ENCODE measurements around the gene FBP1.
"Not testable (repeated sequence)": the region's sequence is repeated elsewhere in the genome, so short reads cannot be mapped to it uniquely, and the experiment has no call there.

The FBP1 gene

DNA sequence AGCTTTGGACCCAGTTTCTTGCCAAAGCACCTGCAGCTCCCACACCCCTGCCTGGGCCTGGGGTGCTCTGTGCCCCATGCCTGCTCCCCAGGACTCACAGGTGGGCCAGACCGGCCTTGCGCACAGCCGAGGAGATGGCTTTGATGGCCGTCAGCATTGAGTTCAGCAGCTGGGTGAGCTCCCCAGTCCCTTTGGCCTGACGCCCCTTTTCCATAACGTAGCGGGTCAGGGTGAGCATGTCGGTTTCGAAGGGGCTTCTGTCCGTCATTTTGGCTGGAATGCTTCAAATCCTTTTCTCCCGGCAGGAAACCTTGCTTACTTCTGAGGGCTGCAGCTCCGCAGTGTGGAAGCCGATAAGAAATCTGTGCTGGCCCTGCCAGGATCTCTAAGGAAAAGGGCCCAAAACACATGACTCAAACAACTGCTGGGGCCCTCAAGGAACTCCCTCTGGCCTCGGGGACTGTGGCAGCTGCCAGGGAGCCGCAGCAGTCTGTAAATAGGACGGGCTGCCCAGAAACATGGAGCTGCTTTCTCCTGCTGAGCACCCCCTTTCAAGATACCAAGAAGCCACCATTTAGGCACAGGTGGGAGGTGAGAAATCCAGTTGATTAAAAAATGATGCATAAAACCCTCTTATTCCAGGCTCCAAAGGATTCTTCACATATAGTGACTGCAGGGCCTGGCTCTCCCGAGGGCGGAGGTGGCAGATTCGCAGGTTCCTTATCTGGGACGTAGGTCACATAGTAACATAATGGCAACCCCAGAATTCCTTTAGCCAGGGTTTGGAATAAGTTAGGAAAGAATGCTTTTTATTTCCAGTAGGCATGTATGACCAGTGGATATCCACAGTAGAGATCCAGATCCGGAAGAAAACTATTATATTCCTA is 45.6 kb downstream of the FBP1 start, which contains the start of gene FBP2:
TSS of gene FBP2 (minus strand) at position 366 of the 887 bp plus-strand sequence. CDS start at position 268, 98 bp downstream.
- TF ChIP-seq, protein P1, sequence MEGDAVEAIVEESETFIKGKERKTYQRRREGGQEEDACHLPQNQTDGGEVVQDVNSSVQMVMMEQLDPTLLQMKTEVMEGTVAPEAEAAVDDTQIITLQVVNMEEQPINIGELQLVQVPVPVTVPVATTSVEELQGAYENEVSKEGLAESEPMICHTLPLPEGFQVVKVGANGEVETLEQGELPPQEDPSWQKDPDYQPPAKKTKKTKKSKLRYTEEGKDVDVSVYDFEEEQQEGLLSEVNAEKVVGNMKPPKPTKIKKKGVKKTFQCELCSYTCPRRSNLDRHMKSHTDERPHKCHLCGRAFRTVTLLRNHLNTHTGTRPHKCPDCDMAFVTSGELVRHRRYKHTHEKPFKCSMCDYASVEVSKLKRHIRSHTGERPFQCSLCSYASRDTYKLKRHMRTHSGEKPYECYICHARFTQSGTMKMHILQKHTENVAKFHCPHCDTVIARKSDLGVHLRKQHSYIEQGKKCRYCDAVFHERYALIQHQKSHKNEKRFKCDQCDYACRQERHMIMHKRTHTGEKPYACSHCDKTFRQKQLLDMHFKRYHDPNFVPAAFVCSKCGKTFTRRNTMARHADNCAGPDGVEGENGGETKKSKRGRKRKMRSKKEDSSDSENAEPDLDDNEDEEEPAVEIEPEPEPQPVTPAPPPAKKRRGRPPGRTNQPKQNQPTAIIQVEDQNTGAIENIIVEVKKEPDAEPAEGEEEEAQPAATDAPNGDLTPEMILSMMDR (conservative IDR thresholded peaks at IDR 0.05; ENCODE audit: low read depth, low read length) = no peak
- no peak for DNase-seq (ENCODE audit: low read depth)
- H3K4me3 ChIP-seq (ENCODE audit: low read depth, low read length) = no peak within 1 kb of the TSS

DNA sequence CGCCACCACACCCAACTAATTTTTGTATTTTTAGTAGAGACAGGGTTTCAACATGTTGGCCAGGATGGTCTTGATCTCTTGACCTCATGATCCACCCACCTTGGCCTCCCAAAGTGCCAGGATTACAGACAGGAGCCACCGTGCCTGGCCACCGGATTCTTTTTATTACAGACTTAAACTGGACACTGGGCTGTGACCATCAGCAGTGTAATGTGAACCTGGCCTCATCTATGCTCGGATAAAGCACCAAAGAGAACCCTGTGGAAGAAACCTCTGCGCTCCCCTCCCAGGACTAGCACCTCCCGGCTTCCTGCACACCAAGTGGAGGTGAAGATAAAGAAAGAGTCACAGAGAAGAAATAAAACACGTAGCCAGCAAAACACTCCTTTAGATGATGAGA is 46.6 kb downstream of the FBP1 start:
- not testable (repeated sequence) for H3K4me3 ChIP-seq (ENCODE audit: low read depth, low read length); DNase-seq (ENCODE audit: low read depth)

DNA sequence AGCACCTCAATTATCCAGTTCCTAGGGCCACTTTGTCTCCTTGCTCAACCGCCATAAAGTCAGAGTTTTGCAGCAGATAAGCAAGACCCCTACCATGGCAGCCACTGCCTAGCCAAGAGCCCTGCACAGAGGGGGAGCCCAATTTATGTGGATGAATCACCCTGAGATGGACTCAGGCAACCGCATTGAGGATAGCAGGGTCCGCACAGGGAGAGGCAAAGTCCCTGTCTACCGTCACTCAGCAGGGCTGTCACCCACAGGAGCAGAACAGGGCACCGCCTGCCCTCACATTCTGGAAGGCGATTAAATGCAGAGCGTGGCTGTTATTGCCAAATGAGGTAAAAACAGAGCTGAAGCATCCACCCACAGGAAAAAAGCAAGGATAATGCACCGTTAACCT is 47.4 kb downstream of the FBP1 start:
- TF ChIP-seq, protein P1 (conservative IDR thresholded peaks at IDR 0.05; ENCODE audit: low read depth, low read length) = no peak
- DNase-seq (ENCODE audit: low read depth) = no peak
- no peak overlapping the region for H3K4me3 ChIP-seq (ENCODE audit: low read depth, low read length)

DNA sequence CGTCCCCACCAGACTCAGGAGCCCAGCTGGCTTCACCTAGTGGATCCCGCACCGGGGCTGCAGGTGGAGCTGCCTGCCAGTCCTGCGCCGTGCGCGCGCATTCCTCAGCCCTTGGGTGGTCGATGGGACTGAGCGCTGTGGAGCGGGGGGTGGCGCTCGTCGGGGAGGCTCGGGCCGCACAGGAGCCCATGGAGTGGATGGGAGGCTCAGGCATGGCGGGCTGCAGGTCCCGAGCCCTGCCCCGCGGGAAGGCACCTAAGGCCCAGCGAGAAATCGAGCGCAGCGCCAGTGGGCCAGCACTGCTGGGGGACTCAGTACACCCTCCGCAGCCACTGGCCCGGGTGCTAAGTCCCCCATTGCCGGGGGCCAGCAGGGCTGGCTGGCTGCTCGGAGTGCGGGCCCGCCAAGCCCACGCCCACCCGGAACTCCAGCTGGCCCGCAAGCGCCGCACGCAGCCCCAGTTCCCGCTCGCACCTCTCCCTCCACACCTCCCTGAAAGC is 48.2 kb downstream of the FBP1 start:
- DNase-seq (ENCODE audit: low read depth); H3K4me3 ChIP-seq (ENCODE audit: low read depth, low read length): not testable (repeated sequence)

DNA sequence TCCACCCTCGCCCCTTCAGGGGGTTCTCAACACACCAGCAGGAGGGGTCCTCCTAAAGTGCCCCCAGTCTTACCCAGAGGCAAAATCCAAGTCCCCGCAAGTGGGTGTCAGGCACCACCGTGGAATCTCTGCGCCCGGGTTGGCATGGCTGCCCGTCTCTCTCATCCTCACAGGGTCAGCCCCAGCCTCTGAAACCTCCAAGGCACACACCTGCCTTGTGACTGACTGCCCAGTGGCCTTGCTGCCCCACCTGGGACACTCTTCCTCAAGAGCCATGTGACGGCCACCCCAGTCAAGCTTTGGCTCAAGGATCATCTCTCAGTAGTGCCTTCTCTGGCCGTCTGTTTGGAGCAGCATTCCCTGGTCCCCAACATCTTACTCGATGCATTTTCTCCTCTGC is 50.6 kb downstream of the FBP1 start:
- no peak for DNase-seq (ENCODE audit: low read depth)
- TF ChIP-seq, protein P1 (conservative IDR thresholded peaks at IDR 0.05; ENCODE audit: low read depth, low read length) = no peak

DNA sequence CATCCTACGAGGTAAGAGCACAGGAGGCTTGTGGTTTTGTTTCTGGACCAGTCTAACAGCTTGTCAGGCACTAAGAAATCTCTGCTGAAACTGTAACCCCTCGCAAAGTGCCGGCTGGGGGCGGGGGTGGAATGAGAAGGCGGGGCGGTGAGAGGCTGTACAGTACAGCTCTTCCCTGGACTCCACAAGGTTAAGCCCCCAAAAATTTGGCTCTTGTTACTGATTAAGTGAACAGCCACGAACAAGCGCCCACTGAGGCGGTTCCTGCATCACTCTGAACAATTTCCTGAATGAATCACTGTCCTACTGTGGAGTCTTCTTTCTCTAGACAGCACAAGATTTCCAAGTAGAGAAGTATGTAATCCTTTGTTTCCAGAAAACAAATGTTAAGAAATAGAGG is 52.5 kb downstream of the FBP1 start:
- TF ChIP-seq, protein P1 (conservative IDR thresholded peaks at IDR 0.05; ENCODE audit: low read depth, low read length) = no peak
- no peak overlapping the region for H3K4me3 ChIP-seq (ENCODE audit: low read depth, low read length)
- DNase-seq (ENCODE audit: low read depth) = peak; percentile 39

More for the DNA sequence above, 50.6 kb downstream of the FBP1 start:
- no peak overlapping the region for H3K4me3 ChIP-seq (ENCODE audit: low read depth, low read length)

DNA sequence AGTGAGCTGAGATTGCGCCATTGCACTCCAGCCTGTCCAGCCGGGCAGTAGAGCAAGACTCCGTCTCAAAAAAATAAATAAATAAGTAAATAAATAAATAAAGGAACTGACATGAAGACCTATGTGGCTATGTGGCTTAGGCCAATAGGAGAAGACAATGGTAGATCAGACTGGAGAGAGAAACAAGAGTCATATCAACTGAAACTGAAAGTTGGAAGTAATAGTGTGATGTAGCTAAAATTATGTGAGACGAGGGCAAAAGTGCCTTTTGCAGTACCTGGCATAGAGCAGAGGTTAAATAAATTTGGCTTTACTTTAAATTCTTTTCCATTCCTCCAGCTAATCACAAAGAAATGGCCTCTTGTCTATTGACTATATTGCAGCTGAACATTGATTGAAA is 53.0 kb downstream of the FBP1 start:
- H3K4me3 ChIP-seq (ENCODE audit: low read depth, low read length) = no peak overlapping the region
- DNase-seq (ENCODE audit: low read depth) = peak; percentile 16
- TF ChIP-seq, protein P1 (conservative IDR thresholded peaks at IDR 0.05; ENCODE audit: low read depth, low read length) = no peak

DNA sequence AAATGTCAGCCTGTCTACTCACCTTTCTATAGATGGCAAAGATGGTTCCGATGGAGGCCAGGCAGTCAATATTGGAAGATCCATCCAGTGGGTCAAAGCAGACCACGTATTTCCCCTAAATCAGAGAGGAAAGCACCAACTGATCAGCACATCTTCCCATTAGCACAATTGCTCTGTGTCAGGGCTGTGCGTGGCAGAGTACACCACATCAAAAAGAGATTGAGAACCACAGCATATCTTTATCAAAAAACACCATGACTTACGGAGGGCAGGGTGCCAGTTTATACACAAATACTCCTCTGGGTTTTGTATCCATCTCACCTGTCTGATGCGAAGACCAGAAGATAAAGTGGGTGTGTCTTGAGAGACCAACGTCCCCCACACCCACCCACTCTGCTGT is 54.8 kb downstream of the FBP1 start:
- no peak overlapping the region for H3K4me3 ChIP-seq (ENCODE audit: low read depth, low read length)
- TF ChIP-seq, protein P1 (conservative IDR thresholded peaks at IDR 0.05; ENCODE audit: low read depth, low read length) = no peak
- no peak for DNase-seq (ENCODE audit: low read depth)
